GM18511 (cell line): ENCODE results near the gene RASL12.
"Not testable (repeated sequence)": the region's sequence is repeated elsewhere in the genome, so short reads cannot be mapped to it uniquely, and the experiment has no call there.

Experiments
- ATAC-seq: cut with Tn5 transposase; IDR thresholded peaks from one replicate; pipeline ENCODE4 v1.9.1; 2021; ENCODE audit warnings: mild to moderate bottlenecking, moderate library complexity; ENCODE audit not compliant: unreplicated experiment

RASL12 gene

DNA sequence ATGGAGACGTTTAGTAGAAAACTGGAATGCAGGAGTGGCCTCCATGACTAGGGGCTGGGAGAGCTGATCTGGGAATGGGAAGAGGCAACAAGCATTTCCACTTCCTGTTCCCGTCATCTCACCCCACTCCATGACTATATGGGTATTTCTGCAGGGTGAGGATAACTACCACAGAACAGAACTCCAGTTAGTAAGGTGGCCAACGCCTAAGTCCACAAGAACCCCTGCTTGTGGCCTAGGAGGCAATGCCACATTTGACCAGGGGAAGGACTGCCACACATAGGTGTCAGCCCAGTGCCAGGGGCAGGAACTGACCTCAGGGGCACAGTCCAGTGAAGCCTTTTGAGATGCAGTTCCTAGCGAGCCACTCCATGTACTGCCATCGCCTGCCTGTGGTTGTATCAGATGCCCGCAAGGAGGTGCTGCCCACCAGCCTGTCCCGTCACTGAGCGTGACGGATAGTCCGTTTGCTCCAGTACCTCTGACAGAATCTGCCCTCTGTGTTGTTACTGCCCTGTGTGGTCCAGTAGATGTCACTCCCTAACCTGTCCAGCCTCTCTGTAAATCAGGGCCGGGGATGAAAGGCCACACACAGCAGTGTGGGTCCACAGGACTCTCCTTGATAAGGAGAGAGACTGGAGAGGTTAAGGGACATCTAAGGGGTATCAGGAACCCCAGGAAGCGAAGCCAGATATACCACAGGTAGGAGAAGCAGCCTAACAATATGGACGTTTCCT lies 34.8 kb downstream of the RASL12 start:
- peak; percentile 55 for ATAC-seq

DNA sequence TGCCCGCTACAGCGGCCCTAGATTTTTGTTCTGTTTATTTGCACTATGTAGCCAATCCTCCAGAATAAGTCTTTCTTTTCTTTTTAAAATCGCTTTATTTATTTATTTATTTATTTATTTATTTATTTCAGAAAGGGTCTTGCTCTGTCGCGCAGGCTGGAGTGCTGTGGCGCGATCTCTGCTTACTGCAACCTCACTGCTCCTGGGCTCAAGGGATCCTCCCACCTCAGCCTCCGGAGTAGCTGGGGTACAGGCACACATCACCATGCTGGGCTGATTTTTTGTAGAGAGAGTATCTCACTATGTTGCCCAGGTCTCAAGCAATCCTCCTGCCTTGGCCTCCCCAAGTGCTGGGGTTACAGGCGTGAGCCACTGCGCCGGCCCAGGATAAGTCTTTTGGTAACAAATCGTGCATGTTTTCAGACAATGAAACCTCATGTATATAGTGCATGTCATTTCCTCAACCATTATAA lies 38.0 kb downstream of the RASL12 start:
- ATAC-seq = no peak

DNA sequence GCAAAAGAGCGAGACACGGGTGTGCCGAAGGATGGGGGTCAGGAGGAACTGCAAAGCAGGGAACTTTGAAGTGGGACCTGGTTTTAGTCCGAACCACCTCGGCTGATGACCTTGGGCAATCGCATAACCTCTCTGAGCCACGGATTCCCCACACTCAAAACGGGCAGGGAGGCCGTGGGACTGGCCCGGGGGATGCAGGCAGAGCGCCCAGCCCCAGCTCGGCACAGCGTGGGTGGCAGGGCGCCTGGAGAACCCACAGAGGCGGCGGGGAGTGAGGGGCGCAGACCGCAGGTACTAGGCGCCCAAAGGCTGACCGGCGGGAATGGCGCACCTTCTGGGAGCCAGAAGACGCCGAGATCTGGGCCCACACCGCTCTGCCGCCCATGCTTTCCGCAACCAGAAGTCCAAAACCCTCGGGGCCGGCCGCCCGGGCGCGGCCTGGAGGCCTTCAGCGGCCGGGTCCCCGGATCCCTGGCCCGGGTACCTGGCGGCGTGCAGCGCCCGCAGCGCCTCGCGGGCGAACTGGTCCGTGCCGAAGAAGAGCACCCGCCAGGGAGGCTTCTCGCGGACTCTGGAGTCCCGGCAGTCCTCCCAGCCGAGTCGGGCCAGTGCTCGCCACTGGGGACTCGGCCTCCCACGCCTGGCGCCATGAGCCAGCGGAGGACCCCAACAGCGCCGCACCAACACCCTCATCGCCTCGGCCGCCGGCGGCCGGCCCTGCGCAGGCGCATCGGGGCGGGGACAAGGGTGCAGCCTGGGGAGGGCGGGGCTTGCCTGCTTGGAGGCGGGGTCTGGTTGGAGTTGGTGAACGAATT lies 38.7 kb downstream of the RASL12 start, which contains the start of gene MTFMT:
Gene MTFMT (minus strand): TSS at position 719 of the 815 bp plus-strand sequence. CDS start 26 bp downstream, at position 693.
- ATAC-seq = peak; percentile 73

DNA sequence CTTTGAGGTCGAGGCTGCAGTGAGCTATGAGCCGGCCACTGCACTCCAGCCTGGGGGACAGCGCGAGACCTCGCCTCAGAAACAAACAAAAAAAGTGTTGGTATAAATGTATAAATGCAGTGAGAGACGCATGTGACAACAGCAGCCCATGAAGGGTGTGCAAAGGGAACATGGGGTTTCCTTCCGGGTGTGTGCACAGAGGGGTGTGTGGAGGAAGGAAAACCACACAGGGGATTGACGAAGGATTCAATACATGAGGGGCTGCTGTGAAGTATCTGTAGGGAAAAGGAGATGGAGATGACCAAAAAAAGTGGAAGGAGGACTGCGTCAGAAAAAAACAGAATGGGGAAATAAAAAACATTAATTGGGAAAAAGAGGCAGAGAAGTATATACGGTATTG lies 39.5 kb downstream of the RASL12 start:
- no peak for ATAC-seq

DNA sequence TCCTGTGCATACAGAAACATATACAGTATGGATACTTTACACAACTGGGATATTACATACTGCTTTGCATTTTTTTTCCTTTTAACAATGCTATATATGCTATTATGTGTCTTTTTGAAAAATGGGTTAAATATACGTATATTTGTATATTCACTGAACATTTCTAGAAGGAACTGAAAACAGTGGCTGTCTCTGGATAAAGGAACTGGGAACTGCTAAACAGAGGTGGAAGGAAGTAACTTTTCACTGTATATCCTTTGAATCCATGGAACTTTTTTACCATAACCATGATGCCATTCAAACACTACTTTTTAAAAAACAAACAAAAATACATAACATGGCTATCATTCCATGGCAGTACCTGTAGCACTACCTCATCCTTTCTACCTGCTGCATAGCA lies 40.2 kb downstream of the RASL12 start:
- ATAC-seq = no peak

DNA sequence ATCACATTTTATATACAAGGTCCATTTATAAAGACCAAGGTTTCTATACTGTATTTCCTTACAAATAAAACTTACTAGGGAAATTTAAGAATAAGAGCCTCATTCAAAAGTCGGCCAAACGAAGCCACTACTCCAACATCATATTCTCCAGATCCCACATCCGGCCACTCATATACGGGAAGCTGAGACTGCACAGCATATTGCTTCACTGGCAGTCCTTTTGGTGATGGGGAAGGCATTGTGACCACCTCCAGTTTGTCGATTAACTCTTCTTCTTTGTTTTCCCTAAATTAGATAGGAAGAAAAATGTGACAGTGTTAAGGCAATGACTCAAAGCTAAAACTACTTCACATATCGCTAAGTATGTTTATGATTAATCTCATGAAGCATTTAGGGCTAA lies 41.0 kb downstream of the RASL12 start:
- no peak for ATAC-seq

DNA sequence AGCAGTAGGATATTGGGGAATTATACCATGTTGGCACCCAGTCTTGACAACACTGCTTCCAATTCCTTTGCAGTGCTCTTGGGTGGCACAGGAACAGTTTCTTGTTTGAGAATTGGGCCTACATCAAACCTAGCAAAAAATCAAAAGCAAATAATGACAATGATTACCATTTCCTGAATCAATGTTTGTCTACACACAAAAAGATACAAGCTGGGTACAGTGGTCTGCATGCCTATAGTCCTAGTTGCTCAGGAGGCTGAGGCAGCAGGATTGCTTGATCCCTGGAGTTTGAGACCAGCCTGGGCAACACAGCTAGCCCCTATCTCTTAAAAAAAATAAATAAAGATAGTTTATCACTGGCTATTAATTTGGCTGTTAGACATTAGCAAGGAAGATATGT lies 46.3 kb downstream of the RASL12 start:
- no peak for ATAC-seq

DNA sequence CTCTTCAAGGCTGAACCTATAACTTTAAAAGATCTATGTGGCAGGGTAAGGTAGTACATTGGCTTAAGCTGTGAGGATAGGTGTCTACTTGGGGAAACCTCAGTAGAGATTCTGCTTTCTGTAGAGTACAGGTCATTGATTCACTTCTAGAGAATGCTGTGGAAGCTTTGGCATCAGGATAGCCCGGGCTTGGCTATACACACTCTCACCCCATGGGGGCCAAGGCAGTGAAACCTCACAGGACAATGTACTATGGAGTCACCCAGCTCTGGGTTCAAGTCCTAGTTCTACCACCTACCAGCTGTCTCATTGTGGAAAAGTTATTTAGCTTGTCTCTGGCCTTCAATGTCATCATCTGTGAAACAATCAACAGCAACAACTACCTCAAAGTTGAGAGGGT lies 47.4 kb downstream of the RASL12 start:
- ATAC-seq = no peak

DNA sequence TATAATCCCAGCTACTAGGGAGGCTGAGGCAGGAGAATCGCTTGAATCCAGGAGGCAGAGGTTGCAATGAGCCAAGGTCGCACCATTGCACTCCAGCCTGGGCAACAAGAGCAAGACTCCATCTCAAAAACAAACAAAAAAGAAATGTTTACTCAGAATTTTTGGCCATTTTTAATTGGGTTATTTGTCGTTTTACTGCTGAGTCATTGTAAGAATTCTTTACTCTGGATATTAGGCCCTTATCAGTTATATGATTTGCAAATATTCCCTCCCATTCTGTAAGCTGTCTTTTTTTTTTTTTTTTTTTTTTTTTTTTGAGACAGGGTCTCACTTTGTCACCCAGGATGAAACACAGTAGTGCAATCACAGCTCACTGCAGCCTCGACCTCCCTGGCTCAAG lies 56.6 kb downstream of the RASL12 start:
- ATAC-seq = not testable (repeated sequence)

DNA sequence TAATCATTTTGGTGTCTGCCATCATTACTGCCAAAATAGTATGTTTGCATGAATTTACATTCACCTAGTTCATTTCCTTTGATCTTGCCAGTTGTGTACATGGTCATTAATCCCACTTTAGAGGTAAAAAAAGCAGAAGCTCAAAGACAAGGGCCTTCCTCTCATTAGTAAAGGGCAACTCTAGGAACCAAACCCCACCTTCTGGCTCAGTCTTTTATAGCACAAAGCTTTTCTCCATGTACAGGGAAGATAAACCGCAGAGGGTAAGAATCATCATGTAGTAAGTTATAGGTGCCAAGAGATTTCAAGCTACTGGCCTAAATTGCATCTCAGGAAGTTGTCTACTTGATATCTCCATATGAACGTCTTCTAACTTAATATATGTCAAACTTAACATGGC lies 58.8 kb downstream of the RASL12 start:
- no peak for ATAC-seq

DNA sequence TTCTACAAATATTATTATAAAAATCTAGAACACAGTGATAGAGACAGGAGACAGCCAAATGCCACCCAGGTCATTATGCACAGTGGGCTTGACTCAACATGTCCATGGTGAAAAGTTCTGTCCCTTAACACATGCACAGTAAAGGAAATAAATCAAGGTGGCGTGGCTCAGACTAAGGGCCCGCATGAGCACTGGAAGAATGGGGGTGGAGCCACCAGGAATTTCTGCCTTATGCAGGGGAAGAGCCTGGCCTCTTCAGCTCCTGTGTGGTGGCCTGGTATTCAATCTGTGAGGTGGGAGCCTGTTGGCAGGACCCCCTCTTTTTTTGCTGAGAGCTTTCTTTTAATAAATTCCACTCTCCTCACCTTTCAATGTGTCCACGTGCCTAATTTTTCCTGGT lies 60.9 kb downstream of the RASL12 start:
- ATAC-seq = no peak

DNA sequence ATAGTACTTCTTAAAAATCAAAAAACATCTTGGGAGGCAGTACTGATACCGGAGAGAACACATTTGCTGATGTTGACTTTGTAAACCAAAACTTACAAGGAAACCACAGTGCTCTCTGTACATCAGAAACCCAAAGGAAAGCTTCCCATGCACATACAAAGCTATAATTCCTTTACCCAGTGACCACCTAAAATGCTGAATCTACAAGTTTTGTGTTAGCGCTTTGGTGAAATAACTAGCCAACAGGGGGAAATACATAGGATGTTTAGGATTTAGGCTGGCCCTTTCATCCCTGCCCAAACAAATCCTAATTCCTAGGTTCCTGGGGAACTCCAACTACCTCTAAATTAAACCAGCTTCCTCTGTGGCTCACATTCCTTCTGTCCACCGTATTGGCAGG lies 62.8 kb downstream of the RASL12 start:
- ATAC-seq = no peak
